Activated naive CD8-positive, alpha-beta T cell treated with anti-CD3 and anti-CD28 coated beads, Interleukin-2, amount 10 ng/mL, durations not matched to agents 7 days and 5 days (primary cell): ENCODE data around the gene ADPRHL1. TPM values are rescaled to one million over a fixed set of nuclear protein-coding genes. Genes with fewer than 3 reads are reported as not detected.

Experiments
- total RNA-seq, 2 experiments: library from RNA; stranded (reverse); gene quantifications; one replicate each; pipeline ENCODE4 v1.2.3, GENCODE V29; 2021

The ADPRHL1 gene
- total RNA-seq, 2 experiments from 2014 or later = 0.82 to 1.0 TPM

Other genes starting within 250 kb of the ADPRHL1 start
- gene PCID2, start 244.8 kb downstream of the ADPRHL1 start, total RNA-seq = 10 to 100 TPM; 59.3 to 60.8 TPM
- gene CUL4A, start 243.9 kb downstream of the ADPRHL1 start, total RNA-seq = 10 to 100 TPM; 66.0 to 66.3 TPM
- 10 to 100 TPM; 90.1 to 96.5 TPM for gene LAMP1, start 156.2 kb downstream of the ADPRHL1 start, total RNA-seq
- gene GRTP1, start 89.4 kb downstream of the ADPRHL1 start, total RNA-seq = not detected
- 10 to 100 TPM; 25.4 to 26.3 TPM for gene DCUN1D2, start 37.2 kb upstream of the ADPRHL1 start, total RNA-seq
- 100 to 1,000 TPM; 103 to 117 TPM for gene TFDP1, start 131.3 kb upstream of the ADPRHL1 start, total RNA-seq
- not detected for gene ATP4B, start 204.7 kb upstream of the ADPRHL1 start, total RNA-seq
- gene GRK1, start 213.7 kb upstream of the ADPRHL1 start, total RNA-seq = not detected